Stimulated activated CD8-positive, alpha-beta memory T cell treated with anti-CD3 and anti-CD28 coated beads, Interleukin-4, amount 100 ng/mL, for 4 hours (primary cell): ENCODE data around the gene EEF1AKMT2.
"Not testable (repeated sequence)": the region's sequence is repeated elsewhere in the genome, so short reads cannot be mapped to it uniquely, and the experiment has no call there.

Experiments used
- DNase-seq, 2 donors: peaks; one replicate each; pipeline ENCODE4 v3.0.0-alpha.2; 2020; ENCODE audit warnings: low read depth in 2 of 2, low spot score in 1 of 2

Gene EEF1AKMT2

GRCh38 chr10:124791547-124792348 is at the start of gene EEF1AKMT2:
Gene EEF1AKMT2, minus strand, starts transcription at chr10:124791887. Its CDS starts 54 bp downstream, at chr10:124791833.
- DNase-seq, result peak; percentile 50 to 67

DNA sequence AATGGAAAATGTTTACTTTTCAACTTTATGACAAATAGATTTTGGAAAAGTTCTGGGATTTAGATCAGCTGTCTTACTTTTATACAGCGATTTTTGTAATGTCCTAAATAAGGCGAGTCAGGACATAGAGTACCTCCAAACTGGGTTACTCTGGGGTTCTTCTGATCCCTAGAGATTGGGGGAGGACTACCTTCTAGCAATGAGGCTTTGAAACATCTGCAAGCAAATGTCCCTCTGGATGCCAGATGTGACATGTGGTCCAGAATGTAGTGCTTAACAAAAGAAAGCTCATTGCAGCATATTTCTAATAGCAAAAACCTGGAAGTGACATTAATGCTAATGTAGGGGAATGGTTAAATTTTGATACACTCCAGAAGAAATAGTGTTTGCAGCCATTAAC is 46.0 kb upstream of the EEF1AKMT2 start:
- no peak for DNase-seq

GRCh38 chr10:124831116-124831515 is 39.4 kb upstream of the EEF1AKMT2 start:
- no peak for DNase-seq

- no peak for DNase-seq
Observed at GRCh38 chr10:124830445-124830844, 38.8 kb upstream of the EEF1AKMT2 start.

DNA sequence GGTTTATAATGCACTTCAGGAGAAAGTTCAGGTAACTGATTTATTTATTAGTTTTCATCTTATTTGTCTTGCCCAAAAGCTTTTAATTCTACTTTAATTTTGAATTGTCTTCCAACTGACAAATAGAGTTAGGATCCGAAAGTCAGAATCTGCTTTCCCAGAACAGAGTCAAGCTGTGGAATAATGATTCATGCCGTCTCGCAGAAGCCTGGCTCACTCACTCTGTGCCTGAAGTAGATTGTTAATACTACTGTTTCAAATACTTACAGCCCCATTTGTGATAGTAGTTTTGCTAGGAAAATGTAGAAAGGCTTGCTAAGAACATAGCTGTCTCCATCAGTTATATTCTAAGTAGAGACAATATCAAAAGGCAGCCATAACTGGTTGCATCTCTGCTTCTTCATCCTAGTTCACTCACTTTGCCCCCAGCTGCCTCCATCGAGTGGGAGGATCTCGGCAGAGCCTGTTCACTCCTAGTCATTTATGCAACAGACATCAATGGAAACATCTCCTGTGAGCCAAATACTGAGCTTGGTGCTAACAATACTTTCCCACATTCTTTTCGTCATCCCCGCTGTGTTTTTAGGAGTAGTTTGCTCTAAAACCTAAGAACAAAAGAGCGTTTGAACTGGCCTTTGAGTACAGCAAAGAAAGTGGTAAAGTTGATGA is 37.9 kb upstream of the EEF1AKMT2 start:
- no peak for DNase-seq

DNA sequence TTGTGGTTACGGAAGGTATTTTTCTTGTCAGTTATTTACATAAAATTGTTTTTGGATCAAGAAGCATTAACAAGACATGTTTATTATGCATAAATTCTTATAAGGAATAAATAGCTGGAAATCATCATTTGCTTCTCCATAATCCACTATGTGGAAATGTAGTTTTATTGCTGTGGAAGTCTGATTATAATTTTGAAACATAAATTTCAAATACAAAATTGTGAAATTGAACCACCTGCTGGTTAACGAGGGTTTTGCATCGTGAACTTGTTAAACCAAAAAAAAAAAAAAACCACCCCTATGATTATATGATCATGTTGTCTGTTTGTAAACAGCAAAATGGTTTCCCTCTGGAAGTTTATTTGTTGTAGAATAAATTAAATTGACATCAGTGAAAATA is 35.8 kb upstream of the EEF1AKMT2 start:
- no peak for DNase-seq

DNA sequence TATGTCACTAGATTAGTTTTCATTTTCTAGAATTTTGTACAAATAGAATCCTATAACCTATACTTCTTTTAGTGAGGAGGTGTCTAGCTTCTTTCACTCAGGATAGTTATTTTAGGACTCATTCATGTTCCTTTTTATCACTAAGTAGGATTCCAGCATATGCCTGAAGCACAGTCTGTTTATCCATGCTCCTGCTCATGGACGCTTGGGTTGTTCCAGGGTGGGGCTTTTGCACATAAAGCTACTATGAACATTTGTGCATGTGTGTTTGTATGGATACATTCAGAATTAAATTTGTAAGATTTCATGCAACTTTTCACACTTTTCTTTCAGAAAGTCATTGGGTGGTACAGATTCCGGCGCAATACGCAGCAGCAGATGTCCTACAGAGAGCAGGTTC is 34.6 kb upstream of the EEF1AKMT2 start:
- no peak for DNase-seq

DNA sequence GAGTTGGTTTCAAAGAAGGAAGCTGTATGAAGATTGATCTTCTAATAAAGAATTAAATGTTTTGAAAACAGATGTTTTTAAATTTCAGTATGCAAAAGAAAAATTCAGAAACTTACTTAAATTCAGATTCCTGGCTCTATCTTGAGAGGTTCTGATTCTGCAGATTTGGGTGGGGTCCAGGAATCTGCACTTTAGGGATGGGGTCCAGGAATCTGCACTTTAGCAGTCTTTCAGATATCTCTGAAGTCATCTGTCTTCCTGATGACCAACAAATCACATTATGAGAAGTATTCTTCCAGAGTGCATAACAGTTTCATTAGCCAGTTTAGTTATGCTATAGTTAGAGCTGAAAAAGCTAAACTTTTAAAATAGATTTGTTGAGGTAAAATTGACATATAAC is 34.0 kb upstream of the EEF1AKMT2 start:
- no peak for DNase-seq

DNA sequence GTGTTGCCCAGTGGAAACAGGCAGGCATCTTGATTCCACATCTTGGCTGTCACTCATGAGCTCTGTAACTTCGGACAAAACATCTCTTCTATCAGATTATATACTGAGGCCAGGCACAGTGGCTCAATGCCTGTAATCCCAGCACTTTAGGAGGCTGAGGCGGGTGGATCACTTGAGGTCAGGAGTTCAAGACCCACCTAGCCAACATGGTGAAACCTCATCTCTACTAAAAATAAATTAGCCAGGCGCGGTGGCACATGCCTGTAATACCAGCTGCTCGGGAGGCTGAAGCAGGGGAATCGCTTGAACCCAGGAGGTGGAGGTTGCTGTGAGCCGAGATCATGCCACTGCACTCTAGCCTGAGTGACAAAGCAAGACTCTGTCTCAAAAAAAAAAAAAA is 33.2 kb upstream of the EEF1AKMT2 start:
- not testable (repeated sequence) for DNase-seq

GRCh38 chr10:124824507-124824906 is 32.8 kb upstream of the EEF1AKMT2 start:
- DNase-seq, result no peak

- no peak for DNase-seq
Observed at GRCh38 chr10:124821520-124821919, 29.8 kb upstream of the EEF1AKMT2 start.

DNA sequence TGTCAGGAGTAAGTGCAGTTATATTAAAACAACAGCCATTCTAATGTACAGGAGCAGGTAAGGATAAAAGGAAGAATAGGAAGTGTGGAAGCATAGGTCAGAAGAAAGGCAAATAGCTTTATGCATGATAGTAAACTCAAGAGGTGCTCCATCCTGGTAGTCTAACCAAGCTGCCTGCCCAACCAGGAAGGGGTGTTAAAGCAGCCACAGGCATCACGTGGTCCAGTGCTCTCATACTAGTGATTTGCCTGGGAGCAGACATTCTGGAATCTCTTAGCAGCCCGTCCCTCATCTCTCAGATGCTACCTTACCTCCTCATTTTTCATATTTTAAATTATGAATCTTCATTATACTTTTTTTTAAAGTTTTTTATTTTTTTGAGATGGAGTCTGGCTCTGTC is 28.4 kb upstream of the EEF1AKMT2 start:
- DNase-seq, result no peak

DNA sequence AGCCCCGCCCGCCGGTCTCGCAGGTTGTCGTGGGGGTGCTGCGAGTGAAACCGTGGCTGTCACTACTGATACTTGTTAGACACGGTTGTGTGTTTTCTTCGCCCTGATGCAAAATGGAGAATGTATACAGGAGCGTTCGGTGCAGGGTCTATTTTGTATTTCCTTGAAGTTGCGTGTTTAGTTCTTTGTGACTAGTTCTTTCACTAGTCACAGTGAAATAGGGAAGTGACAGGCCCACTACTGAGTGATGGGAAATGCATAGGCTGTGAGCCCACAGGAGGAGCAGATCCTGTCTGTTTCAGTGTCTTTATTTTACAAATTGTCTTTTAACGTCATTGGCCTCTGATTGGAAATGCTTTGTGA is 10.6 kb upstream of the EEF1AKMT2 start:
- DNase-seq, result no peak

- DNase-seq, result no peak
Observed at GRCh38 chr10:124799211-124799610, 7.5 kb upstream of the EEF1AKMT2 start.

DNA sequence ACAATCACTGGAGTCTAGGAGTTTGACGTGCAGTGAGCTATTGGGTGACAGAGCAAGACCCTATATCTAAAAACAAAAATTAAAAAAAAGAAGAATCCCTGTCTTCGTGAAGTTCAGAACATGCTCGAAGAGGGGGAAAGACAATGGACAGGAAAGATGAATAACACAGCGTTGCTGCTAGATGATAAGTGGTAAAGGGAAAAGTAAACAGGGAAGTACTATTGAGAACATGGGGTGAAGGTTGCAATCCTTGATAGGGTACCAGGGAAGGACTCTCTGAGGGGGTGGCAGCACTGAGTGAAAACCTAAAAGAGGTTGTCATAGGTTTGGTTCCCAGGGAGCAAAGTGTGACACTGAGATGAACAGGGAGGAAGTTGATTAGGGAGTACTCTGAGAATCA is 7.1 kb upstream of the EEF1AKMT2 start:
- DNase-seq, result no peak

DNA sequence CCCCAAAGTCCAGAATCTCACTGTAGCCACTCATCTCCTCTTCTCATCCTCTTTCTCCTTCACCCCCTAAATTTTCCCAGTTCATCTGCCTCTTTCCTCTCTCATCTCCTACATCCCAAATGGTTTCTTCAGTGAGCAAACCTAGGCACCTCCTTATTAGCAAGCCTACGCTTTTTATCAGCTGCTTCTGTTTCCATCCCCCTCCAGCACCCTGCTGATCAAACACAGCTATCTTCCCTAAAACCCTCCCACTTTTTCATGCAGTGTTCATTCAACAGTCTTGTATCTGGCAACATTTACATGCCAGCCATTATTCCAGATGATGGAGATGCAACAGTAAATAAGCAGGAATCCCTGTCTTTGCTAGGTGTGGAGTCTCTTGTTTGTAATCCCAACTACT is 6.7 kb upstream of the EEF1AKMT2 start:
- DNase-seq, result no peak

GRCh38 chr10:124792998-124793352 is 1.3 kb upstream of the EEF1AKMT2 start:
- DNase-seq, result no peak

DNA sequence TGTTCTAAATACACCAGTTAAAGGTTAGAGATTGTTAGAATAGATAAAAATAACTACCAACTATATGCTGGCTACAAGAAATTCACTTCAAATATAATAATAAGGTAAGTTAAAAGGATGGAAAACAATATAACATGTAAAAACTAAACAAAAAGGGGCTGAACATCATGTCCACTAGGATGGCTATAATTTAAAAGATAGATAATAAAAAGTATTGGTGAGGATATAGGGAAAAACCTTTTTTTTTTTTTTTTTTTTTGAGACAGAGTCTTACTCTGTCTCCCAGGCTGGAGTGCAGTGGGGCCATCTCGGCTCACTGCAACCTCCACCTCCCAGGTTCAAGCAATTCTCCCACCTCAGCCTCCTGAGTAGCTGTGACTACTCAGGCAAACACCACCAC is 8.8 kb downstream of the EEF1AKMT2 start:
- not testable (repeated sequence) for DNase-seq

GRCh38 chr10:124768791-124769190 is 22.9 kb downstream of the EEF1AKMT2 start:
- no peak for DNase-seq

GRCh38 chr10:124765256-124765655 is 26.4 kb downstream of the EEF1AKMT2 start:
- DNase-seq, result no peak

DNA sequence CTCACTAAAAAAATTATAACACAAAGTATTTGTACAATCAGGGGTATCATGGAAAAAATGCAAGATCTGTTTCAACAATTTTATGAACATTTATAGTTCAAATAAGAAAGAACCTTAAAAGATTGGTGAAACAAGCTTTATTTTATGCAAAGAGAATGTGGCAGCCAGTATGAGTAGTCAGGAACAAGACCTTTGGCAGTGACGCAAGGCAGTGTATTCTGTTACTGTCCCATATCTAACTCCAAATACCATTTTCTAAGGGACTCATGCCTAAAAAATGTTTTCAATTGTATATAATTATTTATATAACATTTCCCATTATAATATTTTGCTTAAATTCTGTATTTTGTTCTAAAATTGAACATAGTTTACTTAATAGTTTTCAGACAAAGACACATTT is 28.4 kb downstream of the EEF1AKMT2 start:
- DNase-seq, result no peak

GRCh38 chr10:124762281-124762680 is 29.4 kb downstream of the EEF1AKMT2 start:
- DNase-seq, result no peak
